Measurements from ENCODE around the gene DYNLL2. TPM values are rescaled to one million over a fixed set of nuclear protein-coding genes. Genes with fewer than 3 reads are reported as not detected.
"Not testable (repeated sequence)": the region's sequence is repeated elsewhere in the genome, so short reads cannot be mapped to it uniquely, and the experiment has no call there.

DYNLL2 gene
- total RNA-seq, 2 donors from 2014 or later: 29.9 to 33.0 TPM

GRCh38 chr17:58120195-58120822 is 37.1 kb downstream of the DYNLL2 start:
- Histone ChIP-seq H3K27me3 (replicated peaks; ENCODE audit: insufficient read depth) (no peaks in the 10 kb centered on the region), H3K4me3 (no peak overlapping the region), H3K36me3 (no peaks in the 10 kb centered on the region), H3K4me1 (replicated peaks) (no peaks in the 10 kb centered on the region), H3K27ac (no peak overlapping the region), H3K9me3 (no peaks in the 10 kb centered on the region)
- DNase-seq (ENCODE audit: low spot score): peak; percentile 51
- 25% methylated on average over 7 of the region's 7 CpGs for WGBS
- peak; percentile 21 for TF ChIP-seq POLR2AphosphoS5 (IDR thresholded peaks at IDR 0.05)
- no peak for TF ChIP-seq CTCF (IDR thresholded peaks at IDR 0.05)
- intact Hi-C loops (cut with DNase I): no loop called here

- H3K27ac ChIP-seq: no peak overlapping the region
- no peak for DNase-seq (ENCODE audit: low spot score)
- no peaks in the 10 kb centered on the region for H3K27me3 ChIP-seq (replicated peaks; ENCODE audit: insufficient read depth)
- WGBS: 61% methylated on average over 5 of the region's 5 CpGs
- intact Hi-C loops (cut with DNase I): no loop called here
- TF ChIP-seq POLR2AphosphoS5 (IDR thresholded peaks at IDR 0.05): no peak
- no peak for TF ChIP-seq POLR2A (IDR thresholded peaks at IDR 0.05)
- TF ChIP-seq CTCF (IDR thresholded peaks at IDR 0.05): no peak
- no peak overlapping the region for H3K4me3 ChIP-seq
- no peaks in the 10 kb centered on the region for H3K9me3 ChIP-seq
- H3K36me3 ChIP-seq: no peaks in the 10 kb centered on the region
- H3K4me1 ChIP-seq (replicated peaks): no peaks in the 10 kb centered on the region
These were observed 38.7 kb downstream of the DYNLL2 start for GRCh38 chr17:58121925-58122324.

GRCh38 chr17:58127846-58128245 is 44.6 kb downstream of the DYNLL2 start:
- Histone ChIP-seq H3K36me3 (no peaks in the 10 kb centered on the region), H3K9me3 (no peaks in the 10 kb centered on the region), H3K27ac (no peak overlapping the region), H3K4me1 (replicated peaks) (no peaks in the 10 kb centered on the region), H3K4me3 (no peak overlapping the region), H3K27me3 (replicated peaks; ENCODE audit: insufficient read depth) (no peaks in the 10 kb centered on the region)
- DNase-seq (ENCODE audit: low spot score): no peak
- intact Hi-C loops (cut with DNase I): no loop called here
- 42% methylated on average over 1 of the region's 1 CpG for WGBS
- TF ChIP-seq CTCF (IDR thresholded peaks at IDR 0.05): no peak
- TF ChIP-seq POLR2AphosphoS5 (IDR thresholded peaks at IDR 0.05): no peak
- TF ChIP-seq POLR2A (IDR thresholded peaks at IDR 0.05): no peak

- H3K4me3 ChIP-seq; H3K27me3 ChIP-seq (replicated peaks; ENCODE audit: insufficient read depth); H3K36me3 ChIP-seq; H3K9me3 ChIP-seq; H3K4me1 ChIP-seq (replicated peaks); H3K27ac ChIP-seq; DNase-seq (ENCODE audit: low spot score); intact Hi-C loops (cut with DNase I): not testable (repeated sequence)
- 97% methylated on average over 5 of the region's 5 CpGs for WGBS
These were observed 49.5 kb downstream of the DYNLL2 start for GRCh38 chr17:58132697-58133096.

- TF ChIP-seq POLR2AphosphoS5 (IDR thresholded peaks at IDR 0.05) (no peak), CTCF (IDR thresholded peaks at IDR 0.05) (no peak), POLR2A (IDR thresholded peaks at IDR 0.05) (no peak)
- intact Hi-C loops (cut with DNase I): no loop called here
- no peak overlapping the region for H3K27ac ChIP-seq
- H3K4me1 ChIP-seq (replicated peaks): no peaks in the 10 kb centered on the region
- H3K27me3 ChIP-seq (replicated peaks; ENCODE audit: insufficient read depth): no peaks in the 10 kb centered on the region
- 24% methylated on average over 8 of the region's 8 CpGs for WGBS
- no peak for DNase-seq (ENCODE audit: low spot score)
- no peaks in the 10 kb centered on the region for H3K36me3 ChIP-seq
- H3K9me3 ChIP-seq: no peaks in the 10 kb centered on the region
- H3K4me3 ChIP-seq: no peak overlapping the region
These were observed 53.6 kb downstream of the DYNLL2 start for GRCh38 chr17:58136669-58137279.

Data from prostate gland (tissue), 2 donors.